Thyroid gland (tissue), 4 donors: ENCODE results near the gene ZNF215.

ENCODE experiments used
- CTCF ChIP-seq, 6 experiments: fragments of 200-600 bp in 3 of 6; fragments of 450-650 bp in 3 of 6; sonication (generic) in 3 of 6; IDR thresholded peaks; one replicate each; pipeline ENCODE4 v1.5.1; 2016 to 2019; ENCODE audit warnings: antibody characterized with exemption in 6 of 6, mild to moderate bottlenecking in 2 of 6, inconsistent platforms in 1 of 6, moderate library complexity in 1 of 6
- POLR2A ChIP-seq, 2 donors: fragments of 450-650 bp; IDR thresholded peaks; one replicate each; pipeline ENCODE4 v1.6.1; 2017; ENCODE audit warnings: antibody characterized with exemption in 2 of 2, mild to moderate bottlenecking in 2 of 2, moderate library complexity in 1 of 2

- TF ChIP-seq POLR2A (IDR thresholded peaks at IDR 0.05), result no peak
- no peak for TF ChIP-seq CTCF (IDR thresholded peaks at IDR 0.05)
Measured at GRCh38 chr11:6892400-6892799, 33.8 kb upstream of the ZNF215 start, which contains the start of gene OR2D2.
